Thoracic aorta (tissue), 2 donors: ENCODE results near the gene SPATA13. TPM values are rescaled to one million over a fixed set of nuclear protein-coding genes. Genes with fewer than 3 reads are reported as not detected.
"Not testable (repeated sequence)": the region's sequence is repeated elsewhere in the genome, so short reads cannot be mapped to it uniquely, and the experiment has no call there.

Experiments
- ATAC-seq: fragments of 150-250 bp; one replicate; pipeline ENCODE4 v1.8.0; 2017; ENCODE audit warnings: low read depth; ENCODE audit not compliant: insufficient number of reproducible peaks, low FRiP score
- DNase-seq: peaks from one replicate; pipeline ENCODE4 v3.0.0-alpha.2; 2020; ENCODE audit warnings: low spot score
- H3K27ac ChIP-seq, 2 donors: fragments of 200-600 bp; sonication (generic); 1 replicate in 1 of 2; 2 replicates in 1 of 2; pipeline ENCODE4 v1.5.1; 2016; ENCODE audit warnings: mild to moderate bottlenecking in 2 of 2, moderate library complexity in 2 of 2
- H3K27me3 ChIP-seq: fragments of 200-600 bp; sonication (generic); replicated peaks from 2 replicates; pipeline ENCODE4 v1.6.0; 2016; ENCODE audit warnings: mild to moderate bottlenecking; ENCODE audit not compliant: insufficient read depth
- H3K36me3 ChIP-seq: fragments of 200-600 bp; sonication (generic); one replicate; pipeline ENCODE4 v1.5.1; 2016
- H3K4me1 ChIP-seq, 2 donors: fragments of 200-600 bp; sonication (generic); 1 replicate in 1 of 2; 2 replicates in 1 of 2; pipeline versions ENCODE4 v1.5.1 to v1.6.0; 2016; ENCODE audit warnings: low read depth in 2 of 2, mild to moderate bottlenecking in 1 of 2; ENCODE audit not compliant: control insufficient read depth in 1 of 2
- H3K4me3 ChIP-seq: fragments of 200-600 bp; sonication (generic); 2 replicates; pipeline ENCODE4 v1.5.1; 2016; ENCODE audit warnings: mild to moderate bottlenecking
- H3K9me3 ChIP-seq: fragments of 200-600 bp; sonication (generic); 2 replicates; pipeline ENCODE4 v1.5.1; 2016
- total RNA-seq, 2 donors: library from RNA; depleted of rRNA; stranded (reverse); fragments of >200 nt; gene quantifications; one replicate each; pipeline versions ENCODE4 v1.1.0 to v1.2.3, GENCODE V29; 2016
- TF ChIP-seq, protein P1 (sequence below): fragments of 200-600 bp; sonication (generic); IDR thresholded peaks from one replicate; pipeline ENCODE4 v1.5.1; 2019; ENCODE audit warnings: antibody characterized with exemption

SPATA13 gene
- total RNA-seq, 2 donors from 2014 or later: 14.5 to 33.4 TPM

DNA sequence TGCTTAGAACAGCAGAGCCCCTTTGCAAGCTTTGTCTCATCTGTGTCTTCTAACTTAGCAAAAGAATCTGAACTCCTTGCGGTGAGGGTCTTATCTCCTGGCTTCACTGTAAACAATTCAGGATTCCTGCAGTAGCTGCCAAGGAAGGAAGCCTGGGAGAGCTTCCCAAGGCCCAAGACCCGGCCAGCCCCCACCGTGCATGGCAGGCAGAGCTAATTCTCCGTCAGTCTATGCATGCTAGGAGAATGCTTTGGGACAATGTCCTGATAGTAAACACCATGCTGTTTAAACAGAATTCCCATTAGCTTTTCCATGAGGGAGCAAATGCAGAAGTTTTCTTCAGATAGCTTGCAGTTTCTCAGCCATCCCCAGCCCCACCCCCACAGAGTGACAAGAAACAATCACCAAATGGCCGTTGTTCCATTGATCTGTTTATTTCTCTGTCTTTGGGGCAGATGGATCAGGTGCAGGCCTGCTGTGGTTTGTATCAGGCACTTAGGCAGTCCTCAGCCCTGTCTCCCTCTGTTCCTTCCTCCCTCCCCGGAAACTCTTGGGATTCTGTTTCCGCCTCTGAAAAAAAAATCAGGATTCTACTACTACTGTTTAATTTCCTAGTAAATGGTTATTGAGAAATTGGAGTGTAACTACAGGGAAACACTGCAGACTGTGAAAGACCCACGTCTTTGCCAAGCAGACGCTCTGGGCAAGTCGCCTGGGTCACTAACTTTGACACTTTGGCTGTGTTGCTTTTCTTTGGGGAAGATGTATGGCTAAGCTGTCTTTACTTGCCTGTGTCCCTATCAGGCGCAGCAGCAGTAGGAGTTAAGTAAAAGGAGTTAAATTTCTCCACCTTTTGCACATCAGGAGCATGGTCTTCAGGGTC lies 40.7 kb upstream of the SPATA13 start:
- Histone ChIP-seq H3K27me3 (no peaks in the 10 kb centered on the region), H3K4me1 (no peaks in the 10 kb centered on the region), H3K9me3 (no peaks in the 10 kb centered on the region), H3K36me3 (no peaks in the 10 kb centered on the region), H3K4me3 (no peak overlapping the region), H3K27ac (no peak overlapping the region)
- DNase-seq: no peak
- TF ChIP-seq, protein P1, sequence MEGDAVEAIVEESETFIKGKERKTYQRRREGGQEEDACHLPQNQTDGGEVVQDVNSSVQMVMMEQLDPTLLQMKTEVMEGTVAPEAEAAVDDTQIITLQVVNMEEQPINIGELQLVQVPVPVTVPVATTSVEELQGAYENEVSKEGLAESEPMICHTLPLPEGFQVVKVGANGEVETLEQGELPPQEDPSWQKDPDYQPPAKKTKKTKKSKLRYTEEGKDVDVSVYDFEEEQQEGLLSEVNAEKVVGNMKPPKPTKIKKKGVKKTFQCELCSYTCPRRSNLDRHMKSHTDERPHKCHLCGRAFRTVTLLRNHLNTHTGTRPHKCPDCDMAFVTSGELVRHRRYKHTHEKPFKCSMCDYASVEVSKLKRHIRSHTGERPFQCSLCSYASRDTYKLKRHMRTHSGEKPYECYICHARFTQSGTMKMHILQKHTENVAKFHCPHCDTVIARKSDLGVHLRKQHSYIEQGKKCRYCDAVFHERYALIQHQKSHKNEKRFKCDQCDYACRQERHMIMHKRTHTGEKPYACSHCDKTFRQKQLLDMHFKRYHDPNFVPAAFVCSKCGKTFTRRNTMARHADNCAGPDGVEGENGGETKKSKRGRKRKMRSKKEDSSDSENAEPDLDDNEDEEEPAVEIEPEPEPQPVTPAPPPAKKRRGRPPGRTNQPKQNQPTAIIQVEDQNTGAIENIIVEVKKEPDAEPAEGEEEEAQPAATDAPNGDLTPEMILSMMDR: no peak
- no peak for ATAC-seq

GRCh38 chr13:24122045-24122444 lies 38.5 kb upstream of the SPATA13 start:
- H3K9me3 ChIP-seq, ATAC-seq, H3K4me1 ChIP-seq, H3K27ac ChIP-seq, H3K27me3 ChIP-seq, DNase-seq, H3K36me3 ChIP-seq, H3K4me3 ChIP-seq: not testable (repeated sequence)

GRCh38 chr13:24122569-24122968 lies 38.0 kb upstream of the SPATA13 start:
- Histone ChIP-seq H3K36me3 (no peaks in the 10 kb centered on the region), H3K4me3 (no peak overlapping the region), H3K9me3 (no peaks in the 10 kb centered on the region), H3K27ac (no peak overlapping the region), H3K27me3 (no peaks in the 10 kb centered on the region), H3K4me1 (no peaks in the 10 kb centered on the region)
- DNase-seq: no peak
- no peak for ATAC-seq
- TF ChIP-seq, protein P1: no peak

GRCh38 chr13:24123761-24124160 lies 36.8 kb upstream of the SPATA13 start:
- Histone ChIP-seq H3K27ac (no peak overlapping the region), H3K27me3 (no peaks in the 10 kb centered on the region), H3K9me3 (no peaks in the 10 kb centered on the region), H3K36me3 (no peaks in the 10 kb centered on the region), H3K4me1 (no peaks in the 10 kb centered on the region), H3K4me3 (no peak overlapping the region)
- ATAC-seq (no peak), DNase-seq (no peak)
- TF ChIP-seq, protein P1: no peak

- no peak overlapping the region for H3K4me3 ChIP-seq
- no peak overlapping the region for H3K27ac ChIP-seq
- ATAC-seq (no peak), DNase-seq (no peak)
- H3K9me3 ChIP-seq: no peaks in the 10 kb centered on the region
- no peaks in the 10 kb centered on the region for H3K36me3 ChIP-seq
- no peaks in the 10 kb centered on the region for H3K4me1 ChIP-seq
- TF ChIP-seq, protein P1: no peak
- no peaks in the 10 kb centered on the region for H3K27me3 ChIP-seq
Measured at GRCh38 chr13:24124789-24125476, 35.6 kb upstream of the SPATA13 start.
